DOHH2 (cell line): ENCODE measurements around the gene ANTXR1.

ENCODE experiments used
- H3F3A ChIP-seq: fragments of 200-600 bp; sonication (generic), shearing (Covaris generic); 2 replicates; pipeline ENCODE4 v1.6.0; 2016; ENCODE audit warnings: antibody characterized with exemption, mild to moderate bottlenecking; ENCODE audit not compliant: control insufficient read depth, insufficient read depth
- H3K27ac ChIP-seq: fragments of 200-600 bp; sonication (generic); 2 replicates; pipeline ENCODE4 v1.5.1; 2014; ENCODE audit warnings: low read depth, mild to moderate bottlenecking, low read length, moderate library complexity
- H3K27me3 ChIP-seq: fragments of 200-600 bp; sonication (generic); 2 replicates; pipeline ENCODE4 v1.6.1; 2014; ENCODE audit warnings: mild to moderate bottlenecking, low read length, mixed read lengths; ENCODE audit not compliant: control insufficient read depth
- H3K36me3 ChIP-seq: fragments of 200-600 bp; sonication (generic); 2 replicates; pipeline ENCODE4 v1.6.1; 2014; ENCODE audit warnings: mild to moderate bottlenecking, low read length, moderate library complexity, mixed read lengths; ENCODE audit not compliant: control insufficient read depth
- H3K4me1 ChIP-seq: fragments of 200-600 bp; sonication (generic); 2 replicates; pipeline ENCODE4 v1.6.1; 2014; ENCODE audit warnings: mild to moderate bottlenecking, low read length, mixed read lengths; ENCODE audit not compliant: control insufficient read depth
- H3K4me2 ChIP-seq: fragments of 200-600 bp; sonication (generic); 2 replicates; pipeline ENCODE4 v1.6.0; 2014; ENCODE audit warnings: mild to moderate bottlenecking, low read length, moderate library complexity
- H3K4me3 ChIP-seq: fragments of 200-600 bp; sonication (generic); 2 replicates; pipeline ENCODE4 v1.5.1; 2014; ENCODE audit warnings: mild to moderate bottlenecking, low read length, mixed read lengths
- H3K79me2 ChIP-seq: fragments of 200-600 bp; sonication (generic); 2 replicates; pipeline ENCODE4 v1.6.1; 2014; ENCODE audit warnings: mild to moderate bottlenecking, low read length, mixed read lengths; ENCODE audit not compliant: control insufficient read depth
- H3K9me2 ChIP-seq: fragments of 200-600 bp; sonication (generic); replicated peaks from 2 replicates; pipeline ENCODE4 v1.6.1; 2014; ENCODE audit warnings: mild to moderate bottlenecking, low read length, mixed read lengths; ENCODE audit not compliant: control insufficient read depth
- H3K9me3 ChIP-seq: fragments of 200-600 bp; sonication (generic); 2 replicates; pipeline ENCODE4 v1.6.1; 2014; ENCODE audit warnings: antibody characterized with exemption, low read length, mixed read lengths; ENCODE audit not compliant: control insufficient read depth, insufficient read depth
- H4K20me1 ChIP-seq: fragments of 200-600 bp; sonication (generic); 2 replicates; pipeline ENCODE4 v1.6.0; 2014; ENCODE audit warnings: low read depth, mild to moderate bottlenecking, antibody characterized with exemption, low read length, moderate library complexity; ENCODE audit not compliant: control insufficient read depth, insufficient read depth
- EZH2phosphoT487 ChIP-seq: fragments of 200-600 bp; sonication (generic); IDR thresholded peaks from 2 replicates; pipeline ENCODE4 v1.6.1; 2017; ENCODE audit warnings: borderline replicate concordance, mild to moderate bottlenecking, antibody characterized with exemption, low read length, moderate library complexity, mixed read lengths
- TF ChIP-seq, protein P1 (sequence below): fragments of 200-600 bp; sonication (generic); IDR thresholded peaks from one replicate; pipeline ENCODE4 v1.5.1; 2014; ENCODE audit warnings: antibody characterized with exemption, mild to moderate bottlenecking, low read depth, low read length; ENCODE audit not compliant: poor library complexity, severe bottlenecking

Gene ANTXR1

DNA sequence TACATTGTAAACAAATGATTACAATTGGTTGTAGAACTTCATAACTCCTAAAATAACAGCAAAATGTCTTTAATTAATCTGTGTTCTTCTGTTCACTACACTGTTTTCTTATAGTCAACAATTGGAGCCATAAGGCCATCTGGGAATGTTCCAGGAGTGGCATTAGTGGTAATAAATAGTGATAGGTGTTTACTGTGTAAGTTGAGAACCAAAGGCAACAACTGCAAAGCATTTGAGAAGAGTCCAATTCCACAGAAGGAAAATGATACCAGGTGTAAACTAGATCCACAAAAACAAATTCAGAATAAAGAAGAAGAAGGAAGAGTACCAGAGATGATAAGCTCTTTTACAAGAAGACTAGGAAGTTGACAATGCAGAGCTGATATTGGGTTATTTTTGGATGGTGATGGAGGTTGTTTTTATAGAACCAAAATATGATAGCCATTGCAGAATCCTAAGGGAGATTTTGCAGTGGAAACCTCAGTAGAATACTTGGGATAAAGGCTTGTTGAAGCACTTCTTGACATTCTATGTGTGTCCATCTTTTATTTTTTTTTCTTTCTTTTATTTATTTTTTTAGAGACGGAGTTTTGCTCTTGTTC is 52.9 kb downstream of the ANTXR1 start:
- Histone ChIP-seq H3F3A (no peaks in the 10 kb centered on the region), H3K27me3 (peaks cover 8% of the 10 kb centered on the region), H3K9me3 (no peaks in the 10 kb centered on the region), H3K4me1 (no peaks in the 10 kb centered on the region), H3K27ac (no peak overlapping the region), H3K9me2 (no peaks in the 10 kb centered on the region), H4K20me1 (no peaks in the 10 kb centered on the region), H3K4me2 (no peak overlapping the region), H3K4me3 (no peak overlapping the region), H3K79me2 (no peaks in the 10 kb centered on the region), H3K36me3 (no peaks in the 10 kb centered on the region)
- no peak for TF ChIP-seq EZH2phosphoT487
- TF ChIP-seq, protein P1, sequence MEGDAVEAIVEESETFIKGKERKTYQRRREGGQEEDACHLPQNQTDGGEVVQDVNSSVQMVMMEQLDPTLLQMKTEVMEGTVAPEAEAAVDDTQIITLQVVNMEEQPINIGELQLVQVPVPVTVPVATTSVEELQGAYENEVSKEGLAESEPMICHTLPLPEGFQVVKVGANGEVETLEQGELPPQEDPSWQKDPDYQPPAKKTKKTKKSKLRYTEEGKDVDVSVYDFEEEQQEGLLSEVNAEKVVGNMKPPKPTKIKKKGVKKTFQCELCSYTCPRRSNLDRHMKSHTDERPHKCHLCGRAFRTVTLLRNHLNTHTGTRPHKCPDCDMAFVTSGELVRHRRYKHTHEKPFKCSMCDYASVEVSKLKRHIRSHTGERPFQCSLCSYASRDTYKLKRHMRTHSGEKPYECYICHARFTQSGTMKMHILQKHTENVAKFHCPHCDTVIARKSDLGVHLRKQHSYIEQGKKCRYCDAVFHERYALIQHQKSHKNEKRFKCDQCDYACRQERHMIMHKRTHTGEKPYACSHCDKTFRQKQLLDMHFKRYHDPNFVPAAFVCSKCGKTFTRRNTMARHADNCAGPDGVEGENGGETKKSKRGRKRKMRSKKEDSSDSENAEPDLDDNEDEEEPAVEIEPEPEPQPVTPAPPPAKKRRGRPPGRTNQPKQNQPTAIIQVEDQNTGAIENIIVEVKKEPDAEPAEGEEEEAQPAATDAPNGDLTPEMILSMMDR, result no peak

- no peaks in the 10 kb centered on the region for H3K36me3 ChIP-seq
- H3F3A ChIP-seq, result no peaks in the 10 kb centered on the region
- H4K20me1 ChIP-seq, result no peaks in the 10 kb centered on the region
- no peaks in the 10 kb centered on the region for H3K9me3 ChIP-seq
- peaks cover 8% of the 10 kb centered on the region for H3K27me3 ChIP-seq
- H3K4me3 ChIP-seq, result no peak overlapping the region
- H3K9me2 ChIP-seq, result no peaks in the 10 kb centered on the region
- H3K27ac ChIP-seq, result no peak overlapping the region
- H3K79me2 ChIP-seq, result no peaks in the 10 kb centered on the region
- no peak overlapping the region for H3K4me2 ChIP-seq
- TF ChIP-seq, protein P1, result no peak
- TF ChIP-seq EZH2phosphoT487, result no peak
- no peaks in the 10 kb centered on the region for H3K4me1 ChIP-seq
These were observed 54.1 kb downstream of the ANTXR1 start for GRCh38 chr2:69067026-69067630.

- TF ChIP-seq, protein P1, result no peak
- no peak for TF ChIP-seq EZH2phosphoT487
- no peak overlapping the region for H3K4me2 ChIP-seq
- no peaks in the 10 kb centered on the region for H4K20me1 ChIP-seq
- H3K9me3 ChIP-seq, result no peaks in the 10 kb centered on the region
- H3K4me1 ChIP-seq, result no peaks in the 10 kb centered on the region
- H3K27me3 ChIP-seq, result peaks cover 7% of the 10 kb centered on the region; the same call in 1 of the 2 replicates
- H3K27ac ChIP-seq, result no peak overlapping the region
- no peaks in the 10 kb centered on the region for H3K79me2 ChIP-seq
- no peaks in the 10 kb centered on the region for H3F3A ChIP-seq
- H3K36me3 ChIP-seq, result no peaks in the 10 kb centered on the region
- H3K9me2 ChIP-seq, result no peaks in the 10 kb centered on the region
- no peak overlapping the region for H3K4me3 ChIP-seq
These were observed 54.9 kb downstream of the ANTXR1 start for GRCh38 chr2:69067866-69068265.
